ENCODE results near the gene PLA2G10.
"Not testable (repeated sequence)": the region's sequence is repeated elsewhere in the genome, so short reads cannot be mapped to it uniquely, and the experiment has no call there.

DNA sequence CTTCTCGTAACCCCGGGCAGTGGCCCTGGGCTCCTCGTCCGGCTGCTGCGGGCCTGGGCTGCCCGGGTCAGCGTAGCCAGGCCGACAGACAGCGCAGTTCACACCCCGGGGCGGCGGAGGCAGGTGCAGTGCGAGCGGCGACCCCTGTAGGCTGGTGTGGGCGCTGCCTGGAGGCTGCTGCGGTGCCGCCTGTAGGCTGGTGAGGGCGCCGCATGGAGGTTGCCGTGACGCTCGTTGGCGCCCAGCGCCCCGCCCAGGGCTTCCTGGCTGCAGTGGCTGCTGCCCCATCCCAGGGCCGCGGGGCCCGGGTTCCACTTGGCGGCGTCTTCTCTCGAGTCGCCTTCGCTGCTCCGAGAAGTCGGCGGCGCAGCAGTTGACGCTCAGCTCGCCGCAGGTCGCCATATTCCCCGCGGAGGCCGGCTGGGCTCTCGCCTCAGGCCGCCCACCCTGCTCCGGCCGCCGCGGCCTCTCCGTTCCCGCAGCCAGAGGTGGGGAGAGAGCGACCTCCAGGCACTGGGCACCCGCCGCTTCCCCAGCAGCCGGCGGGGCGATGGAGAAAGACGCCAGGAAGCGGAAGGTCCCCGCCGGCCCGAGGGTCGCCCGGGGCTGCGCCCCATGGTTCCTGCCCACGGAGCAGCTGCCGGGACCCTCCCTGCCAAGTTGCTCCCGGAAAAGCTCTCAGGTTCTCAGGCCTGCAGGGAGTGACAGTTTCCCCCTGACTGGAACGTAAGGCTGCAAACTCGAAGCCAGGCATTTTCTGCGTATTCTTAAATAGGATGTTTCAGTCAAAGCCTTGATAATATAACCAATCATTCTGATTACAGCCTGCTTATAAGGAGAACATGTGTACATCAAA, 9.3 kb upstream of the PLA2G10 start, which contains the start of gene NPIPA3:
- not testable (repeated sequence) for TF ChIP-seq POLR2AphosphoS5 (IDR thresholded peaks at IDR 0.05; ENCODE audit: low read depth, low read length); FOXP2 (optimal IDR thresholded peaks at IDR 0.05; ENCODE audit: borderline replicate concordance, extremely low read depth, extremely low read length, insufficient read depth)
- TF ChIP-seq, protein P1, sequence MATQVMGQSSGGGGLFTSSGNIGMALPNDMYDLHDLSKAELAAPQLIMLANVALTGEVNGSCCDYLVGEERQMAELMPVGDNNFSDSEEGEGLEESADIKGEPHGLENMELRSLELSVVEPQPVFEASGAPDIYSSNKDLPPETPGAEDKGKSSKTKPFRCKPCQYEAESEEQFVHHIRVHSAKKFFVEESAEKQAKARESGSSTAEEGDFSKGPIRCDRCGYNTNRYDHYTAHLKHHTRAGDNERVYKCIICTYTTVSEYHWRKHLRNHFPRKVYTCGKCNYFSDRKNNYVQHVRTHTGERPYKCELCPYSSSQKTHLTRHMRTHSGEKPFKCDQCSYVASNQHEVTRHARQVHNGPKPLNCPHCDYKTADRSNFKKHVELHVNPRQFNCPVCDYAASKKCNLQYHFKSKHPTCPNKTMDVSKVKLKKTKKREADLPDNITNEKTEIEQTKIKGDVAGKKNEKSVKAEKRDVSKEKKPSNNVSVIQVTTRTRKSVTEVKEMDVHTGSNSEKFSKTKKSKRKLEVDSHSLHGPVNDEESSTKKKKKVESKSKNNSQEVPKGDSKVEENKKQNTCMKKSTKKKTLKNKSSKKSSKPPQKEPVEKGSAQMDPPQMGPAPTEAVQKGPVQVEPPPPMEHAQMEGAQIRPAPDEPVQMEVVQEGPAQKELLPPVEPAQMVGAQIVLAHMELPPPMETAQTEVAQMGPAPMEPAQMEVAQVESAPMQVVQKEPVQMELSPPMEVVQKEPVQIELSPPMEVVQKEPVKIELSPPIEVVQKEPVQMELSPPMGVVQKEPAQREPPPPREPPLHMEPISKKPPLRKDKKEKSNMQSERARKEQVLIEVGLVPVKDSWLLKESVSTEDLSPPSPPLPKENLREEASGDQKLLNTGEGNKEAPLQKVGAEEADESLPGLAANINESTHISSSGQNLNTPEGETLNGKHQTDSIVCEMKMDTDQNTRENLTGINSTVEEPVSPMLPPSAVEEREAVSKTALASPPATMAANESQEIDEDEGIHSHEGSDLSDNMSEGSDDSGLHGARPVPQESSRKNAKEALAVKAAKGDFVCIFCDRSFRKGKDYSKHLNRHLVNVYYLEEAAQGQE (IDR thresholded peaks at IDR 0.05; ENCODE audit: insufficient read depth in 1 of 2, low read depth in 2 of 2, low read length in 2 of 2), result not testable (repeated sequence)
